Effector memory CD4-positive, alpha-beta T cell (primary cell): ENCODE results near the gene FAM107B.

ENCODE experiments used
- DNase-seq, 3 donors: peaks; one replicate each; pipeline ENCODE4 v3.0.0-alpha.2; 2020
- H3K27ac ChIP-seq: 2 replicates; pipeline ENCODE4 v1.7.0; 2013; ENCODE audit warnings: mild to moderate bottlenecking, low read length, moderate library complexity; ENCODE audit not compliant: insufficient read depth, poor library complexity, severe bottlenecking
- H3K27me3 ChIP-seq: replicated peaks from 2 replicates; pipeline ENCODE4 v1.7.0; 2013; ENCODE audit warnings: mild to moderate bottlenecking, low read length; ENCODE audit not compliant: insufficient read depth, control insufficient read depth, poor library complexity, severe bottlenecking
- H3K36me3 ChIP-seq: 2 replicates; pipeline ENCODE4 v1.7.0; 2013; ENCODE audit warnings: mild to moderate bottlenecking, low read length, moderate library complexity; ENCODE audit not compliant: control insufficient read depth, insufficient read depth
- H3K4me1 ChIP-seq: 2 replicates; pipeline ENCODE4 v1.7.0; 2013; ENCODE audit warnings: low read length, mild to moderate bottlenecking; ENCODE audit not compliant: control insufficient read depth, insufficient read depth, poor library complexity, severe bottlenecking
- H3K4me3 ChIP-seq: 2 replicates; pipeline ENCODE4 v1.7.0; 2013; ENCODE audit warnings: low read length, low read depth, mild to moderate bottlenecking; ENCODE audit not compliant: insufficient read depth, poor library complexity, severe bottlenecking
- H3K9me3 ChIP-seq: 2 replicates; pipeline ENCODE4 v1.7.0; 2013; ENCODE audit warnings: mild to moderate bottlenecking, low read length, moderate library complexity; ENCODE audit not compliant: control insufficient read depth

Gene FAM107B

GRCh38 chr10:14543904-14544210 lies 230.8 kb downstream of the FAM107B start:
- H3K9me3 ChIP-seq = no peaks in the 10 kb centered on the region
- H3K4me1 ChIP-seq = peaks cover 19% of the 10 kb centered on the region
- no peak for DNase-seq
- peak overlapping the region; percentile 72 for H3K27ac ChIP-seq
- no peaks in the 10 kb centered on the region for H3K27me3 ChIP-seq
- peaks cover 37% of the 10 kb centered on the region for H3K36me3 ChIP-seq
- H3K4me3 ChIP-seq = no peak overlapping the region

- Histone ChIP-seq H3K36me3 (peaks cover 33% of the 10 kb centered on the region), H3K4me1 (peaks cover 19% of the 10 kb centered on the region), H3K27me3 (no peaks in the 10 kb centered on the region), H3K4me3 (no peak overlapping the region), H3K27ac (peak overlapping the region; percentile 72), H3K9me3 (no peaks in the 10 kb centered on the region)
- DNase-seq = no peak
Observed at GRCh38 chr10:14543046-14543903, 231.4 kb downstream of the FAM107B start.

GRCh38 chr10:14541379-14541778 lies 233.3 kb downstream of the FAM107B start:
- Histone ChIP-seq H3K36me3 (peaks cover 31% of the 10 kb centered on the region), H3K4me3 (no peak overlapping the region), H3K27me3 (no peaks in the 10 kb centered on the region), H3K27ac (no peak overlapping the region), H3K4me1 (peaks cover 20% of the 10 kb centered on the region), H3K9me3 (no peaks in the 10 kb centered on the region)
- no peak for DNase-seq

- Histone ChIP-seq H3K27ac (no peak overlapping the region), H3K4me1 (peaks cover 23% of the 10 kb centered on the region)
Observed at GRCh38 chr10:14540611-14541010, 234.1 kb downstream of the FAM107B start.

GRCh38 chr10:14540062-14540461 lies 234.6 kb downstream of the FAM107B start:
- Histone ChIP-seq H3K4me3 (no peak overlapping the region), H3K27me3 (no peaks in the 10 kb centered on the region), H3K36me3 (peaks cover 31% of the 10 kb centered on the region), H3K9me3 (no peaks in the 10 kb centered on the region), H3K27ac (no peak overlapping the region), H3K4me1 (peaks cover 23% of the 10 kb centered on the region)
- no peak for DNase-seq

More at GRCh38 chr10:14540611-14541010, 234.1 kb downstream of the FAM107B start:
- Histone ChIP-seq H3K27me3 (no peaks in the 10 kb centered on the region), H3K4me3 (no peak overlapping the region), H3K36me3 (peaks cover 31% of the 10 kb centered on the region), H3K9me3 (no peaks in the 10 kb centered on the region)
- no peak for DNase-seq

GRCh38 chr10:14539176-14539575 lies 235.5 kb downstream of the FAM107B start:
- no peaks in the 10 kb centered on the region for H3K9me3 ChIP-seq
- peaks cover 38% of the 10 kb centered on the region for H3K36me3 ChIP-seq
- no peak overlapping the region for H3K27ac ChIP-seq
- H3K4me1 ChIP-seq = peaks cover 16% of the 10 kb centered on the region
- H3K4me3 ChIP-seq = no peak overlapping the region
- no peak for DNase-seq
- no peaks in the 10 kb centered on the region for H3K27me3 ChIP-seq

GRCh38 chr10:14536241-14537213 lies 238.2 kb downstream of the FAM107B start:
- Histone ChIP-seq H3K9me3 (no peaks in the 10 kb centered on the region), H3K27ac (peak overlapping the region; percentile 31), H3K36me3 (peaks cover 47% of the 10 kb centered on the region), H3K4me1 (peaks cover 20% of the 10 kb centered on the region), H3K4me3 (no peak overlapping the region), H3K27me3 (no peaks in the 10 kb centered on the region)
- peak in 1 of 3 donors; percentile 27 for DNase-seq

- DNase-seq = no peak
- Histone ChIP-seq H3K4me1 (peaks cover 28% of the 10 kb centered on the region), H3K27me3 (no peaks in the 10 kb centered on the region), H3K36me3 (peaks cover 39% of the 10 kb centered on the region), H3K9me3 (no peaks in the 10 kb centered on the region), H3K4me3 (no peak overlapping the region), H3K27ac (no peak overlapping the region)
Observed at GRCh38 chr10:14535457-14536130, 239.1 kb downstream of the FAM107B start.

GRCh38 chr10:14534152-14534551 lies 240.5 kb downstream of the FAM107B start:
- H3K27ac ChIP-seq = no peak overlapping the region
- no peak overlapping the region for H3K4me3 ChIP-seq
- H3K4me1 ChIP-seq = peaks cover 41% of the 10 kb centered on the region
- no peak for DNase-seq
- H3K36me3 ChIP-seq = peaks cover 36% of the 10 kb centered on the region
- H3K9me3 ChIP-seq = no peaks in the 10 kb centered on the region
- no peaks in the 10 kb centered on the region for H3K27me3 ChIP-seq
